KG1 (cell line): Measurements from ENCODE around the gene COMMD1.
"Not testable (repeated sequence)": the region's sequence is repeated elsewhere in the genome, so short reads cannot be mapped to it uniquely, and the experiment has no call there.

Source experiments
- DNase-seq: peaks from one replicate; lab custom pipeline; 2025; lab: John Stamatoyannopoulos, UW

The COMMD1 gene

DNA sequence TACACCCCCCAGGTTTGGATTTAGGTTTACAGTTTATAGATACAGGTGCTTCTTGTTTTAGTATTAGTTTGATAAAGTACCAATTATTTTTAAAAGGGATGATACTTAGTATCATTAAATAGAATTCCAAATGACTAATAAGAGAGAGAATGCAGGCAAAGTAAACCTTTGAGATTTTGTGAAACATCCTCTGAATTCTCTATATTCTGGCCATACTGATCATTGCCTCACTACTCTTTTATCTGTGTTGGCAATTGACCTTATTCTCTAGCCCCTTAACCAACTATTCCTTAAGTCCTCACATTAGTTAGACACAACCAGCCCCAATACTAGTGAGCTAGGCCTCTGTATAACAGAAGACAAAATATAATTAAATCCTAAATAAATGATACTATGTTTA is 125.4 kb downstream of the COMMD1 start:
- DNase-seq, result no peak

DNA sequence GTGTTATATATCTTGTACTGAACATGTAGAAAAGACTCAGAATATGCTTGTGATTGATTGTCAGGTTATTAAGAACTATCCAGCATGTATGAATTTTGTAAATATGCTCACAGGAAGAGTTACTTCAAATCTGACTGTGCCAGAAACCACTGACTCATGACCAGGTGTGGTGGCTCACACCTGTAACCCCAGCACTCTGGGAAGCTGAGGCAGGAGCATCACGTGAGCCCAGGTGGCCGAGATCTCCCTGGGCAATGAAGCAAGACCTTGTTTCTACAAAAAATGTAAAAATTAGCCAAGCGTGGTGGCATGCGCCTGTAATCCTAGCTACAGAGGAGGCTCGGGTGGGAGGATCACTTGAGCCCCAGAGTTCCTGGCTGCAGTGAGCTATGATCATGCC is 126.6 kb downstream of the COMMD1 start:
- no peak for DNase-seq

DNA sequence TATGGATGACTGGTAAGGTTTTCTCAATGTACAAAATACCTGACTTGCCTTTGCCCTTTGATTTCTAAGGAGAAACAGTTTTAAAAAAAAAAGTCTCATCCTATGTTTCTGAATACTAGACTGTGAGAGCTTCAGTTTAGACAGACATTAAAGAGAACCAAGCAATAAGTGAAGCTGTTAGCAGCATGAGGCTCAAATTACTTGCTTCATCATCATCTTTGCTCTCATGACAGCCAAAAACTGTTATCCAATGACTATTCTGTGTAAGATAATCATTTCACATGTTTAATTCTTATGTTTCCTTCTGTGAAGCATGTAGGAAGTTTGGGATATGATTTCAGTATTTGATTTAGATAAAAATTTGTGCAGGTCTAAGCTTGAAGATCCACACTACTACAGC is 129.2 kb downstream of the COMMD1 start:
- no peak for DNase-seq

DNA sequence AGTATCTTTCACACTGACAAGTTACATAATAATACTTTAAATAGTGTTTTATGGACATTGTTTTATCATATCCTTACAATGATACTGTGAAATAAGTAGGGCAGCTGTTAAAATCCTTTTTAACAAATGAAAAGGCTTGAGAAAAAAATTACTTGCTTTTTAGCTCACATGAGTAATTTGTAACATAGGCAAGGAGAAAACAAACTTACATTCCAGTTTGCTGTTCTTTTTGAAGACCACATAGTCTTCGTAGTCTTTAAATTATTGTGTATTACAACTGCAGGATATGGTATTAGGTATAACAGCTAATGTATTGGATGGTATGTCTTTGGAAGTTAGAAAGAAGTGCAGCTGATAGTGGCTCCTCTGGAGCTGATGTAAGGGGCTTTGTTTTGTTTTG is 130.8 kb downstream of the COMMD1 start:
- no peak for DNase-seq

DNA sequence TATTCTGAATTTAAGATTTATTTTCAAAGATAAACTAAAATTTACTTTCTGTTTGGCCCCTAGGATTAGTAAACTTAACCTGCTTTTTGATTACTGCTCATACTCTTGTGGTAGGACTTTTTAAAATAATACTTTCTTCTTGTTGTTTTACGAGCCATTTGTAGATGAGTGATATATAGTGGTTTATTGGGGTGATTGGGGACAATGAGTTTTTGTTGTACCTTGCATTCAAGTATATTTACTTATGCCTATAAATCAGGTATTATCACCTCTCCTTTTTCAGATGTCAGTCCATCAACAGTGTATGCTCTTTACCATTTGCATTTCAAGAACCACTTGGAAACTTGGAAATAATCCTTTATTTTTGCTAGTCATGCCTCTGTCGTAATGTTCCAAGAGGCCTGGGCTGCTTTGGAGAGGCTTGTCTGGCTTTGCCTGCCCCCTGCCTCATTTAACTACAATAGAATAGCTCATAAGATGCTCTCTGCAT is 131.3 kb downstream of the COMMD1 start:
- no peak for DNase-seq

DNA sequence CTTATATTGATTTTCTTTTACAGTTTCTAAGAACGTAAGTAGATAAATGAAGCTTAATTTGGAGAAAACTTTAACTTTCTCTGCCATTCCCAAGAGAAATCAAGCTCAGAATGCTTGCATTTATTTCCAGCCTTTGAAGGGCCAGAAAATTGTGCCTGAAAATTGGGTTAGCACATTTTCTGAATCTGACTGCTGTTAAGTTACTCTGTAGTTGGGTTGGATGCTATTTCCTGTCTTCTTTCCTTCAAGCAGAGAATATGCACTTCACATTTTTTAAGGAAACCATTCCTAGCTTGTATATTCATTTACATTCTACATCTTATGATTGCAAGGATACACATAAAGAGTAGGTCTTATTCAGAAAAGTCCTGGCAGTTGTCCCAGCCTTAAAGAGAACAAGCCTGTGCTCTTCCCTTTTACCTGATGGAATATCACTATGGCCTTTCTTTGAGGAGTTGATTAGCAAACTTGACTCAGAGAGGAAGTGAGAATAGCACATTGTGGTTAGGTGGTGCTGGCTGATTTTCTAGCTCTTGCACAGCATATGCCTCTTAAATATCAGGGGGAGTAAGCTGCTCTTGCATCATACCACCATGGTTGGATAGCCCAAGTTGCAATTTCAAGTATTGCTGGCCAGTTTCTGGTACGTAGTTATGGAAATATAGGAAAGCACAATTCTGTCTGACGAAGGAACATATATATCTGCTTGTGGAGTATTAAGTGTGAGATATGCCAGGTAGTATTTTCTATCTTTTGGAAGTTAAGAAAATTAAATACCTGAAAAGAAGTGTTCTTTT is 133.7 kb downstream of the COMMD1 start:
- peak; percentile 65 for DNase-seq

DNA sequence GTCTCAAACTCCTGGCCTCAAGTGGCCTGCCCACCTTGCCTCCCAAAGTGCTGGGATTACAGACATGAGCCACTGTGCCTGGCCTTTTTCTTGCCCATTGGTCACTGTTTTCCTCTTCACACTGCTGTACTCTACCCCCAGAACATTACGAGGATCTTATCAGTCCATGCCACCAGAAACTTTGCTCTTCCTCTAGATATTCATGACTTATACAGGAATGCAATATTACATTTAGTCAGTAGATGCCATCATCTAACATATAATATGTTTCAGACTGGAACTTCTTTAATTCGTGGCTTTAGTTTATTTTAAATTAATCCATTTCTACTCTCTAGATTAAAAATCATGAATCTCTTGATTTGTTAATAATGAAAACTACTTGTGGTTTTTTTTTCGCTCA is 135.5 kb downstream of the COMMD1 start:
- DNase-seq, result no peak

DNA sequence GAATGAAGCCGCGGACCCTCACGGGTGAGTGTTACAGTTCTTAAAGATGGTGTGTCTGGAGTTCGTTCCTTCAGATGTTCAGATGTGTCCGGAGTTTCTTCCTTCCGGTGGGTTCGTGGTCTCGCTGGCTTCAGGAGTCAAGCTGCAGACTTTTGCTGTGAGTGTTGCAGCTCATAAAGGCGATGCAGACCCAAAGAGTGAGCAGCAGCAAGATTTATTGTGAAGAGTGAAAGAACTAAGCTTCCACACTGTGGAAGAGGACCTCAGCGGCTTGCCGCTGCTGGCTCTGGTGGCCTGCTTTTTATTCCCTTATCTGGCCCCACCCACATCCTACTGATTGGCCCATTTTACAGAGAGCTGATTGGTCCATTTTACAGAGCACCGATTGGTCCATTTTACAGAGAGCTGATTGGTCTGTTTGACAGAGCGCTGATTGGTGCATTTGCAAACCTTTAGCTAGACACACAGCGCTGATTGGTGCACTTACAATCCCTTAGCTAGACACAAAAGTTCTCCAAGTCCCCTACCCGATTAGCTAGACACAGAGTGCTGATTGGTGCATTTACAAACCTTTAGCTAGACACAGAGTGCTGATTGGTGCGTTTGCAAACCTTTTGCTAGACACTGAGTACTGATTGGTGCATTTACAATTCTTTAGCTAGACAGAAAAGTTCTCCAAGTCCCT is 136.4 kb downstream of the COMMD1 start:
- DNase-seq, result not testable (repeated sequence)

DNA sequence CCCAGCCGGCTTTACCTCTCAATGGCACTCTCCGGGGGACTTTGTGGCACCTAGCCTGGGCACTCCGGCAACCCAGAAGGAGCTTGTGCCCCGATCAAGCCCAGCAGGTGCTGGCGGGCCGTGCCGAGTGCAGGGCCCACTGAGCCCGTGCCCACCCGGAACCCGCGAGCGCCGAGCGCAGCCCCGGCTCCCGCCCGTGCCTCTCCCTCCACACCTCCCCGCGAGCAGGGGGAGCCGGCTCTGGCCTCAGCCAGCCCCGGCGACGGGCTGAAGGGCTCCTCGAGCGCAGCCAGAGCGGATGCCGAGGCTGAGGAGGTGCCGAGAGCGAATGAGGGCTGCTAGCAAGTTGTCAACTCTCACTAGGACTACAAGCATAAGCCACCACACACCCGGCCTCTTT is 136.9 kb downstream of the COMMD1 start:
- DNase-seq, result no peak

DNA sequence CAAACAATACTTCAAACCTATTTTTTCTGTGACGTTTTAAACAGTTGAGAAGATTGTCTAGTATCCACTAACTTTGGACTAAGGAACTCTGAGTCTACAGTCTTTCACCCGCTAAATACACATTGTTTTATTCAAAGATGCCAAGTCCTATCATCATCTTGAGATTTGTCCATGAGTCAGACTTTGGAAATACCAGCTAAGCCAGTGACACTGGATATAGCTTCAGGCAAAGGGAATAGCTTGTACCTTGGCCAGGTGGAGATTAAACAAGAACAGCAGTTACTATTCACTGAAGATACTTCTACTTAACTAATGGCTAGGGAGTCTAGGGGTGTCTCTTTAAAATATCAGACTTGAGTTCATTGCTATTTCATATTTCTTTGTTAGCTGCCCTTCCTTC is 137.5 kb downstream of the COMMD1 start:
- DNase-seq, result no peak

DNA sequence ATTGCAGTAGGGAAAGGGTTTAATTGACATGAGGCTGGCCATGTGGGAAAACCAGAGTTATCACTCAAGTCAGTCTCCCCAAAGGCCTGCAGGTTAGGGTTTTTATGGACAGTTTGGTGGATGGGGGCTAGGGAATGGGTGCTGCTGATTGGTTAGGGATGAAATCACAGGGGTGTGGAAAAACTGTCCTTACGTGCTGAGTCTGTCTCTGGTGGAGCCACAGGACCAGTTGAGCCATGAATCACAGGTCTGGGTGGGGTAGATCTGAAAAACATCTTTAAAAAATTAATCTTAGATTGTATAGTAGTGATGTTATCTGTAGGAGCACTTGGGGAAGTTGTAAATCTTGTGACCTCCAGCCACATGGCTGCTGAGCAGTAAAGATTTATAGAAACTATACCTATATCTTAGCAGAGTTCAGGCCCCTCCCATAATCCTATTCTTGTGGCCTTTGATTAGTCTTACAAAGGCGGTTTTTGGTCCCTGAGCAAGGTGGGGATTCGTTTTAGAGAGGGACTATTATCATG is 139.6 kb downstream of the COMMD1 start:
- no peak for DNase-seq

DNA sequence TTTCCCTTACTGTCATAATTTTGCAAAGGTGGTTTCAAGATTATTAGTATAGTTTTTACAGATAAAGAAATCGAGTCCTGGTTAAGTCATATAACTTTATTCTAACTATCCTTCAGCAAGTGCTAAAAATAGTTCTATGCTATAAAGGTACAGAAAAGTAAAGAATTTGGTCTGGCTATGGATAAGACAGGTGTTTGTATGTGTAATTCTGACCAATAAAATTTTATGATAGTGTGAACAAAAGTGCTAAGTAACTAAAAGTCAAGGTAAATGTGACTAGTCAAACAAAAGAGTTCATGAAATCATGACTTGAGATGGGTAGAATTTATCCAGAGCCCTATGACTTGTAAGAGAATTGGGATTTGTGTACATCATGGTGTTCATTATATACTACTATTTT is 140.7 kb downstream of the COMMD1 start:
- no peak for DNase-seq

DNA sequence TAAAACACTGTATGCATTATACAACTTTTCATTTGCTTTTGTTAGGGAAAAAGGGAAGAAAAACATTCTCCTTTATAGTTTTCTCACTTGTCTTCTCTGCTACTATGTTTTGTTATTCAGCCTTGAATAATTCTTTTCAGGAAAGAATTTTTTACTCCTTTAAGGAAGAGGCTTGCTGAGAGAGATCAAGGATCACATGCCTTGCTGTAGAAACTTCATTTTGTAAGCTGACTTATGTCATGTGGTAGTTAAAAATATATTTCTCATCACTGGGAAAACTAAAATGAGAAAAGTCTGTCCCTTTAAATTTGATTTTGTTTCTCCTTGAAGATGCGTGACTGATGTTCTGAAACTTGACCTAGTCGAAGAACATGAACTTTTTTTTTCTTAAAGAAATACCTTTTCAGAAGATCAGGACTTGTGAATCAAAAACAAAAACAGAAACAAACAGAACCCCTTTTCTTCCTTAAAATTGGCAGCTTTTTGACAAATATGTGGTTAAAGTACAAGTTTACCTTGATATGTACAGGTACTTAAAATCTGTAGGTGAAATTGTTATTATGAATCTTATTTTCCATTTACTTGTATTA is 145.1 kb downstream of the COMMD1 start:
- no peak for DNase-seq

DNA sequence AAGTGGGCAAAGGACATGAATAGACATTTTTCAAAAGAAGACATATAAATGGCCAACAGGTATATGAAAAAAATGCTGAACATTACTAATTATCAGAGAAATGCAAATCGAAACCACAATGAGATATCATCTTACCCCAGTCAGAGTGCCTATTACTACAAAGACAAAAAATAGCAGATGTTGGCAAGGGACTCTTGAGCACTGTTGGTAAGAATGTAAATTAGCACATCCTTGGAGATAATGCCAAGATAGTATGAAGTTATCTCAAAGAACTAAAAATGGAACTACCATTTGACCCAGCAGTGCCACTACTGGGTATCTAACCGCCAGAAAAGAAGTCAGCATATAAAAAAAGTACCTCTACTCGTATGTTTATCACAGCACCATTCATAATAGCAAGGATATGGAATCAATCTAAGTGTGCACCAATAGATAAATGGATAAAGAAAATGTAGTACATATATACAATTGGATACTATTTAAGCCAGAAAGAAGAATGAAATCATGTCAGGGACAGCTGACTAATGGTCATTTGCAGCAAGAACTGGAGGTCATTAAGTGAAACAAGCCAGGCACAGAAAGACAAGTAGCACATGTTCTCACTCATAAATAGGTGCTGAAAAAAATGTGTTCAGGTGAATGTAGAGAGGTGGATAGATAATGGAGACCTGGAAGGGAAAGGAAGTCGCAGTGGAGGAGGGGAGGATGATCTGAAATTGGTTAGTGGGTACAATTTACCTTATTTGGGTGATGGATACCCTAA is 148.7 kb downstream of the COMMD1 start:
- no peak for DNase-seq

DNA sequence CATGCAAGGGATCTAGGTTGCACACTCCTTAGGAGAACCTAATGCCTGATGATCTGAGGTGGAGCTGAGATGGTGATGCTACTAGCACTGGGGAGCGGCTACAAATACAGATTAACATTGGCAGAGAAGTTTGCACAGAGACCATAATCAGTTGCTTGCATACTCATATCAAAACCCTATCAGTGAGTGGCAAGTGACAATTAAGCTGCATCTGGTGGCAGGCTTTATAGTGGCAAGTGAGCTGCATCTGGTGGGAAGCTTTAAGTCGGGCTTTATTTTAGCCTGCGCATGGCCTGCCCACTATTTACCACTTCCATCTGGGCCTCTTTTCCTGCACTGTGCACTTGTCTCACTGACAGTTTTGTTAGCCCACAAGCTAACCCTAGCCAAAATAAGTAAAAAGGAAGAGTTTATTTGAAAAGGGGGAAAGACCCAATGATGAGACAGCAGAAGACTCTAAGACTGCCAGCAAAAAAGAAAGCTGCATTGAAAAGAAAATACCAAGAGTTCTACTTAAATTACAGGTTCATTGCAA is 149.5 kb downstream of the COMMD1 start:
- no peak for DNase-seq

DNA sequence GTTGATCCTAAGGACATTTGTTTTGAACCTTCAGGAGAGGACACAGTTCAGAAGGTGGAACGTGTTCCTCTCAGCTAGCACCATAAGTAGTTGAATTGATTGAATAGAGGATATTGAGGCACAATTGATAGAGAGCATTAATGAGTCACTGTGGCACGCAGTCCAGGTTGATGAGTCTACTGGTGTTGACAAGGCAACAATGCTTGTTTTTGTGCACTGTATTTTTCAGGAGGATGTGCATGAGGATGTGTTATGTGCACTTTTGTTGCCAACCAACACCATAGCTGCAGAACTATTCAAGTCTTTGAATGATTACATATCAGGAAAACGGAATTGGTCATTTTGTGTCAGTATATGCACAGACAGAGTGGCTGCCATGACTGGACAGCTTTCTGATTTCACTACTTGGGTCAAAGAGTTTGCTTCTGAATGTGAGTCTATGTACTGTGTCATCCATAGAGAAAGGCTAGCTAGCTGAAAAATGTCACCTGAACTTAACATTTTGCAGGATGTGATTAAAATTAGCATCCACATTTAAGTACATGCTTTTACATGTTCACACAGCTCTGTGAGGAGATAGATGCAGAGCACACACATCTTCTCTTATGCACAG is 150.4 kb downstream of the COMMD1 start:
- no peak for DNase-seq

DNA sequence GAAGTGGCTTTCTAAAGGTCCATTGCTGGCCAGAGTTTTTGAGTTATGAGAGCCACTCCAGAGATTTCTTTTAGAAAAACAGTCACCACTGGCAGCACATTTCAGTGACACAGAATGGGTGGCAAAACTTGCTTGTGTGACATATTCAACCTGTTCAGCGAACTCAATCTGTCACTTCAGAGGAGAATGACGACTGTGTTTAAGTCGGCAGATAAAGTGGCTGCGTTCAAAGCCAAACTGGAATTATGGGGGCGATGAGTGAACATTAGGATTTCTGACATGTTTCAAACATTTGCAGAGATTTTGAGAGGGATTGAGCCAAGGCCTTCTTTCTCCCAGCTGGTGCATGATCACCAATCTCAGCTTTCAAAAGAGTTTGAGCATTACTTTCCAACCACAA is 150.9 kb downstream of the COMMD1 start:
- no peak for DNase-seq

DNA sequence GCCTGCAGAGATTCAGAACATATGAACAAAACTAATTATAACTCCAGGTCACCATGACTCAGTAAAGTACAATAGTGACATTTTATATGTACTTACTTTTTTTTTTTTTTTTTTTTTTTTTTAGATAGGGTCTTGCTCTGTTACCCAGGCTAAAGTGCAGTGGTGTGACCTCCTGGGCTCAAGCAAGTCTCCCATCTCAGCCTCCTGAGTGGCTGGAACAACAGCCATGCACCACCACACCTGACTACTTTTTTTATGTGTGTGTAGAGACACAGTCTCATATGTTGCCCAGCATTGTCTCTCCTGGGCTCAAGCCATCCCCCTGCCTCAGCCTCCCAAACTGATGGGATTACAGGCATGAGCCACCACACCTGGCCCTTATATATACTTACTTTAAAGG is 159.8 kb downstream of the COMMD1 start:
- no peak for DNase-seq

DNA sequence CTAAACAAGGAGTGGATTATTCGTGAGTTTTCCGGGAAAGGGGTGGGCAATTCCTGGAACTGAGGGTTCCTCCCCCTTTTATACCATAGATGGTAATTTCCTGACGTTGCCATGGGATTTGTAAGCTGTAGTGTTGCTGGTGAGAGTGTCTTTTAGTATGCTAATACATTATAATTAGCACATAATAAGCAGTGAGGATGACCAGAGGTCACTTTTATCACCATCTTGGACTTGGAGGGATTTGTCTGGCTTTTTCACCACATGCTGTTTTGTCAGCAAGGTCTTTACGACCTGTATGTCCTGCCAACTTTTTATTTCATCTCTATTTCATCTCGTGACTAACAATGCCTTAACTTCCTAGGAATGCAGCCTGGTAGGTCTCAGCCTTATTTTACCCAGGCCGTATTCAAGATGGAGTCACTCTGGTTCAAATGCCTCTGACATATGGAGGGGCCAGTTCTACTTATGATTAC is 165.7 kb downstream of the COMMD1 start:
- no peak for DNase-seq

DNA sequence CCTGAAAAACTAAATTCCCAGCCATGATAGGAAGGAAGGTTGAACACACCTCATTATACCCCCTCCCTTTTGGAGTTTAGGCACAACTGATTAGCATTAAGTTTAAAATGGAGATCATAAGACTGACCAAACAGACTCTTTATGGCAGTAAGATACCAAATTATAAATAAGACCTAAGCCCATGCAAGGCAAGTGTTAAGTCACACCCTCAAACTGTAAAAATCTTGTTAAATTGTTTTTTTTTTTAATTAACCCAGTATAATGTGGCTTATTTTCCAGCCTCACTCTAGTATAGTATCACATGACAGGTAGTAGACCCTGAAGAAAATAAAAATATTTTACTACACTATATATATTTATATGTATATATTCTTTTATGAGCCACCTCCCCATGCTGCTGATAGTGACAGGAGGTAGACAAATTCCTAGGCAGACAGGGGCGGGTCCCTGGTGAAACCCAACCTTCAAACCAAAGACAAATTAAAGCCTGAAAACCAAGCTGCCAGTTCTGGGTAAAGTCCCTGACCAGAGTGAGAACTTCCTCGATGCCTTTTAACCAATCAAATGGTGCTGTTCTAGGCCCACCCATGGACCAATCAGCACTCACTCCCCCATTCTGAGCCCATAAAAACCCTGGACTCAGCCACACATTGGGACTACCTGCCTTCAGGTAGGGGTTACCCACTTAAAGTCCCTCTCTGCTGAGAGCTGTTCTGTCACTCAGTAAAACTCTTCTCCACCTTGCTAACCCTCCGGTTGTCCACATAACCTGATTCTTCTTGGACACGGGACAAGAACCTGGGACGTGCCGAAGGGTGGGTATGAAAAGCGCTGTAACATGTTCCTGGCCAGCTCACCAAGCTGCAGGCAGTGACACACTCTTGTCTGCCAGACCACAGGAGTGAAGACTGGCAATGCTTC is 166.5 kb downstream of the COMMD1 start:
- DNase-seq, result no peak
